Mesenchymal stem cell (in vitro differentiated cells and primary cell): ENCODE data around the gene TXLNA.

Experiments
- DNase-seq: peaks from one replicate; pipeline ENCODE4 v3.0.0-alpha.2; 2013
- H2AFZ ChIP-seq: one replicate; pipeline ENCODE4 v1.6.1; 2013; ENCODE audit warnings: low read depth, mild to moderate bottlenecking, control low read depth, inconsistent platforms, low read length, moderate library complexity
- H2AK5ac ChIP-seq: 2 replicates; pipeline ENCODE4 v1.6.1; 2013; ENCODE audit warnings: low read length, moderate library complexity, mild to moderate bottlenecking, inconsistent platforms; ENCODE audit not compliant: severe bottlenecking
- H2BK120ac ChIP-seq: one replicate; pipeline ENCODE4 v1.6.1; 2013; ENCODE audit warnings: low read depth, mild to moderate bottlenecking, inconsistent platforms, low read length, moderate library complexity
- H2BK12ac ChIP-seq, 2 experiments: one replicate each; pipeline ENCODE4 v1.6.1; 2013; ENCODE audit warnings: inconsistent platforms in 2 of 2, low read length in 2 of 2, mild to moderate bottlenecking in 2 of 2, moderate library complexity in 2 of 2, control low read depth in 1 of 2
- H2BK15ac ChIP-seq: one replicate; pipeline ENCODE4 v1.6.1; 2013; ENCODE audit warnings: mild to moderate bottlenecking, low read depth, inconsistent platforms; ENCODE audit not compliant: poor library complexity, severe bottlenecking
- H2BK5ac ChIP-seq: 2 replicates; pipeline ENCODE4 v1.6.1; 2013; ENCODE audit warnings: low read depth, mild to moderate bottlenecking, low read length, control low read depth, inconsistent platforms; ENCODE audit not compliant: poor library complexity, severe bottlenecking
- H3K14ac ChIP-seq, 2 experiments: one replicate each; pipeline ENCODE4 v1.6.1; 2013; ENCODE audit warnings: inconsistent platforms in 2 of 2, low read length in 2 of 2, control low read depth in 1 of 2, mild to moderate bottlenecking in 1 of 2, moderate library complexity in 1 of 2
- H3K18ac ChIP-seq, 2 experiments: one replicate each; pipeline ENCODE4 v1.6.1; 2013; ENCODE audit warnings: inconsistent platforms in 2 of 2, low read length in 2 of 2, control low read depth in 1 of 2, low read depth in 1 of 2, mild to moderate bottlenecking in 1 of 2
- H3K23ac ChIP-seq, 2 experiments: one replicate each; pipeline ENCODE4 v1.6.1; 2013; ENCODE audit warnings: inconsistent platforms in 2 of 2, low read length in 2 of 2, mild to moderate bottlenecking in 2 of 2, moderate library complexity in 2 of 2, control low read depth in 1 of 2
- H3K27ac ChIP-seq: 2 replicates; pipeline ENCODE4 v1.5.1; 2013; ENCODE audit warnings: mild to moderate bottlenecking, moderate library complexity, low read length, control low read depth, inconsistent platforms; ENCODE audit not compliant: poor library complexity, severe bottlenecking
- H3K27me3 ChIP-seq, 2 experiments: 2 replicates each; pipeline versions ENCODE4 v1.6.1 to v1.7.0; 2013; ENCODE audit warnings: low read length in 2 of 2, mild to moderate bottlenecking in 2 of 2, moderate library complexity in 2 of 2, control low read depth in 1 of 2, inconsistent platforms in 1 of 2; ENCODE audit not compliant: control insufficient read depth in 1 of 2, insufficient read depth in 1 of 2
- H3K36me3 ChIP-seq, 2 experiments: 2 replicates each; pipeline versions ENCODE4 v1.6.1 to v1.7.0; 2013; ENCODE audit warnings: low read length in 2 of 2, control low read depth in 1 of 2, inconsistent platforms in 1 of 2, low read depth in 1 of 2, mild to moderate bottlenecking in 1 of 2; ENCODE audit not compliant: insufficient read depth in 2 of 2, control insufficient read depth in 1 of 2
- H3K4ac ChIP-seq, 2 experiments: one replicate each; pipeline ENCODE4 v1.6.1; 2013; ENCODE audit warnings: inconsistent platforms in 2 of 2, low read length in 2 of 2, mild to moderate bottlenecking in 2 of 2, moderate library complexity in 2 of 2, control low read depth in 1 of 2, low read depth in 1 of 2
- H3K4me1 ChIP-seq: 2 replicates; pipeline ENCODE4 v1.6.1; 2013; ENCODE audit warnings: low read depth, low read length, control low read depth; ENCODE audit not compliant: control insufficient read depth, insufficient read depth
- H3K4me2 ChIP-seq: 2 replicates; pipeline ENCODE4 v1.6.1; 2013; ENCODE audit warnings: low read length, mild to moderate bottlenecking, inconsistent platforms; ENCODE audit not compliant: poor library complexity, severe bottlenecking
- H3K4me3 ChIP-seq, 2 experiments: 2 replicates each; pipeline versions ENCODE4 v1.5.1 to v1.7.0; 2013; ENCODE audit warnings: low read length in 2 of 2, mild to moderate bottlenecking in 2 of 2, control low read depth in 1 of 2, low read depth in 1 of 2; ENCODE audit not compliant: insufficient read depth in 1 of 2
- H3K79me1 ChIP-seq: replicated peaks from 2 replicates; pipeline ENCODE4 v1.6.1; 2013; ENCODE audit warnings: mild to moderate bottlenecking, control low read depth, low read length, inconsistent platforms; ENCODE audit not compliant: poor library complexity, severe bottlenecking
- H3K9ac ChIP-seq: 2 replicates; pipeline ENCODE4 v1.7.0; 2013; ENCODE audit warnings: mild to moderate bottlenecking, low read length, moderate library complexity
- H3K9me3 ChIP-seq: 2 replicates; pipeline ENCODE4 v1.7.0; 2013; ENCODE audit warnings: mild to moderate bottlenecking, low read length; ENCODE audit not compliant: control insufficient read depth
- H4K8ac ChIP-seq: one replicate; pipeline ENCODE4 v1.6.1; 2013; ENCODE audit warnings: inconsistent platforms, mild to moderate bottlenecking, low read length, moderate library complexity
- H4K91ac ChIP-seq: one replicate; pipeline ENCODE4 v1.6.1; 2013; ENCODE audit warnings: mild to moderate bottlenecking, low read length, inconsistent platforms
- WGBS: methylation state at CpG from one replicate; pipeline ENCODE4 v1.1.7; 2013; ENCODE audit warnings: mixed read lengths; 5-methylcytosine and 5-hydroxymethylcytosine counted together

Gene TXLNA

DNA sequence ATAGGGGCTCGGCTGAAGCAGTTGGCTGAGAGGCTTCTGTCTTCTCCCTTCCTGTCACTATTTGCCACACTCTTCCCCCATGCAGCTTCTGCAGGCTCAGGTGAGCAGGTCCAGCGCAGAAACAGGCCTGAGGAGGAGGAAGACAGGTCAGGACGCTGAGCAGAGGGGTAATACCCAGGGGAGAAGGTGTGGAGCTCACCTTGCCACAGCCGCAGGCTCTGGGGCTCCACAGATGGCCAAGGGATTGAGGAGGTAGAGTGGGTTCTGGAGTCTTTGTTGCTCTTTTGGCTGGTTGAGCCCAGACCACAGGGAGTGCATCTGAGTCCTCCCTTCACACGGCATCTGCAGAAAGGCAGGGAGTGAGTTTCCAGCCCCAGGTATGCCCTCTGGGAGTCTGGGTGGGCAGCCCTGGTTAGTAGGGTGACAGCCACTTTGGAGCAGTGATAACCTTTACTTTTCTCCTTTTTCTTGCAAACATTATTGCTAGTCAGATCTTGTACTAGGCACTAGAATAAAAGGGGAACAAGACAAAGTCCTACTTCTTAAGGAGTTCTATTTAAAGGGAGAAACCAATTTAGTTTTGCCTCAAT, 52.5 kb downstream of the TXLNA start:
- Histone ChIP-seq H3K9ac (no peak overlapping the region), H2BK15ac (no peak overlapping the region), H4K91ac (no peak overlapping the region), H3K4me1 (peaks cover 2% of the 10 kb centered on the region), H3K4me2 (no peak overlapping the region), H3K14ac (no peak overlapping the region), H4K8ac (no peak overlapping the region), H3K23ac (no peak overlapping the region), H3K36me3 (peaks cover 55 to 77% of the 10 kb centered on the region in 2 experiments), H2BK12ac (no peak overlapping the region), H2AK5ac (no peak overlapping the region), H2BK120ac (no peak overlapping the region), H2BK5ac (no peak overlapping the region), H3K4me3 (no peak overlapping the region), H3K9me3 (no peaks in the 10 kb centered on the region), H3K18ac (no peak overlapping the region), H3K27me3 (no peaks in the 10 kb centered on the region), H2AFZ (no peak overlapping the region), H3K79me1 (peaks cover 16% of the 10 kb centered on the region), H3K4ac (no peak overlapping the region), H3K27ac (no peak overlapping the region)
- WGBS, result 83% methylated on average over 5 of the region's 5 CpGs
- no peak for DNase-seq

DNA sequence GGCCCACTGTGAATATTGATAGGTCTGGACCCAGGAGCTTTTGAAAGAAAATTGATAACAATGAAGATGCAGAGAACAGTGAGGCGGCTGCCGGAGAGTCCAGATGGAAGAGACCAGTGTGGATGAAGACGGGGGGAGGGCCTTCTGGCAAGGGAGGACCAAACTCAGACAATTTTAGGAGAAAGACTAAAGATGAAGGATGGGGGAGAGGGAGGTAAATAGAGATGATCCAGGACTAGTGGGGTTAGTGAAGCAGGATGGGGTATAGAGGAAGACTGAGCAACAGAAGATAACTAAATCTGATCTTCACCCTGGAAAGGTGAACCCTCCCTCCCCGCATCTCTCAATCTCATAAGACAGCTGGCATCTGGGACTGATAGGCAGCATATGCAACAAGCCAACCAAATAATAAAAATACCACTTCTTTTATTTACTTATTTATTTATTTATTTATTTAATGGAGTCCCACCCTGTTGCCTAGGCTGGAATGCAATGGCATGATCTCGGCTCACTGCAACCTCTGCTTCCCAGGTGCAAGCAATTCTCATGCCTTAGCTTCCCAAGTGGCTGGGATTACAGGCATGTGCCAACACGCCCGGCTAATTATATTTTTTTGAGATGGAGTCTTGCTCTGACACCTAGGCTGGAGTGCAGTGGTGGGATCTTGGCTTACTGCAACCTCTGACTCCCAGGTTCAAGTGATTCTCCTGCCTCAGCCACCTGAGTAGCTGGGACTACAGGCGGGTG, 53.3 kb downstream of the TXLNA start:
- Histone ChIP-seq H2BK5ac (no peak overlapping the region), H3K4me1 (peaks cover 2% of the 10 kb centered on the region), H3K27ac (no peak overlapping the region), H3K23ac (no peak overlapping the region), H3K18ac (no peak overlapping the region), H3K4ac (no peak overlapping the region), H3K9me3 (no peaks in the 10 kb centered on the region), H3K4me2 (no peak overlapping the region), H2BK12ac (no peak overlapping the region), H2BK15ac (no peak overlapping the region), H2AFZ (no peak overlapping the region), H3K27me3 (no peaks in the 10 kb centered on the region), H3K36me3 (peaks cover 53 to 69% of the 10 kb centered on the region in 2 experiments), H4K91ac (no peak overlapping the region), H3K9ac (no peak overlapping the region), H3K79me1 (peaks cover 13% of the 10 kb centered on the region), H3K4me3 (no peak overlapping the region), H2AK5ac (no peak overlapping the region), H2BK120ac (no peak overlapping the region), H3K14ac (no peak overlapping the region), H4K8ac (no peak overlapping the region)
- DNase-seq, result no peak
- WGBS, result 98% methylated on average over 7 of the region's 8 CpGs

DNA sequence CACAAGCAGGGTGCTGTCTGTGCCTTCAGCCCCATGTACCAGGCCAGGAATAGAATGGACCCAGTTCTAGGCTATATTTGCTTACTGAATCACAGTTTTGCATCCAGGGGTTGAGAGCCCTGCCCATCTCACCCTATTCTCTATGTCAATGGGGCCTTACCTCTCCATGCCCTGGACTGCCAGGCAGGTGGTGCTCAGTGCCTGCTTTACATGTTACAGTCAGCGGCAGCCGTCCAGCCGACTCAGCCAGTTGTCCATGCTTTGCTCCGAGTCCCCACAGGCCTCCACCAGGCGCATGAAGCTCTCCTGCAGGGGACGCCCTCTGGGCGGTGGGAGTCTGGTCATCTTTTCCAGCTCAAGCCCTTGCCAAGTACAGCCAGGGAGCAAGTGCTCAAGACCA, 55.3 kb downstream of the TXLNA start:
- Histone ChIP-seq H3K4me1 (peaks cover 5% of the 10 kb centered on the region), H3K9ac (no peak overlapping the region), H4K8ac (no peak overlapping the region), H2AFZ (no peak overlapping the region), H3K36me3 (peaks cover 36 to 54% of the 10 kb centered on the region in 2 experiments), H2BK5ac (no peak overlapping the region), H4K91ac (no peak overlapping the region), H3K4me2 (no peak overlapping the region), H3K14ac (no peak overlapping the region), H2BK15ac (no peak overlapping the region), H2AK5ac (no peak overlapping the region), H3K27ac (no peak overlapping the region), H3K18ac (no peak overlapping the region), H3K79me1 (peaks cover 3% of the 10 kb centered on the region), H3K4me3 (no peak overlapping the region), H2BK120ac (no peak overlapping the region), H2BK12ac (no peak overlapping the region), H3K9me3 (no peaks in the 10 kb centered on the region), H3K27me3 (no peaks in the 10 kb centered on the region), H3K4ac (no peak overlapping the region), H3K23ac (no peak overlapping the region)
- no peak for DNase-seq
- 96% methylated on average over 7 of the region's 7 CpGs for WGBS

DNA sequence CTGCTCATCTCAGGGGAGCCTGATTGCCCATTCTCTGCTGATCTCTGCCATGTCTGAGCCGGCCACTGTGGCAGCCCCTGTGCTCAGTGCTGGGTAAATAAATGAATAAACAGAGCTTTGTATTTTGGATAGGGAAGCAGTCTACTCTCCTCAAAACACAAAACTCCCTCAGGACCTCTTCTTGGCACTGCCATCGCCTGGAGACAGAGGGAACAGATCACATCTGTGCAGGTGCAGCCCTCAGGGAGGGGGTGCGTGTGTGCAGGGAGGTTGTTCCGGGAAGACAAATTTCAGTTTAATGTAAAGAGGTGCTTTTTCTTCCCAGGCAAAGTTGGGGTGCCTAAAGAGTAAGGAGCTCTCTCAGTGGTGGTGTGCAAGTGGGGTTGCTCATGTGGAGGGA, 59.9 kb downstream of the TXLNA start:
- H3K79me1 ChIP-seq, result no peaks in the 10 kb centered on the region
- H3K27me3 ChIP-seq, result no peaks in the 10 kb centered on the region
- peaks cover 10 to 16% of the 10 kb centered on the region in 2 experiments for H3K36me3 ChIP-seq
- no peak overlapping the region for H4K91ac ChIP-seq
- H3K14ac ChIP-seq, result no peak overlapping the region
- H2AK5ac ChIP-seq, result no peak overlapping the region
- no peaks in the 10 kb centered on the region for H3K9me3 ChIP-seq
- DNase-seq, result no peak
- H2BK12ac ChIP-seq, result no peak overlapping the region
- no peak overlapping the region for H2BK5ac ChIP-seq
- no peak overlapping the region for H3K18ac ChIP-seq
- no peak overlapping the region for H3K4me2 ChIP-seq
- WGBS, result 63% methylated on average over 3 of the region's 4 CpGs
- H4K8ac ChIP-seq, result no peak overlapping the region
- H2AFZ ChIP-seq, result no peak overlapping the region
- peaks cover 22% of the 10 kb centered on the region for H3K4me1 ChIP-seq
- no peak overlapping the region for H3K4ac ChIP-seq
- no peak overlapping the region for H2BK15ac ChIP-seq
- H3K27ac ChIP-seq, result no peak overlapping the region
- no peak overlapping the region for H3K4me3 ChIP-seq
- peak overlapping the region; percentile 11 for H3K9ac ChIP-seq
- no peak overlapping the region for H3K23ac ChIP-seq
- no peak overlapping the region for H2BK120ac ChIP-seq
